HG03135 (cell line): ENCODE data around the gene MACF1.
"Not testable (repeated sequence)": the region's sequence is repeated elsewhere in the genome, so short reads cannot be mapped to it uniquely, and the experiment has no call there.

Experiments
- ATAC-seq: cut with Tn5 transposase; IDR thresholded peaks from one replicate; pipeline ENCODE4 v1.9.1; 2021; ENCODE audit warnings: mild to moderate bottlenecking, moderate library complexity; ENCODE audit not compliant: unreplicated experiment

Gene MACF1

GRCh38 chr1:39204441-39205081 lies at the start of gene MACF1:
TSS of gene MACF1 (plus strand) at chr1:39204695. CDS start at chr1:39205023, 328 bp downstream.
- no peak for ATAC-seq

- ATAC-seq: no peak
Measured at GRCh38 chr1:39157304-39157703, 47.2 kb upstream of the MACF1 start.

GRCh38 chr1:39158327-39159086 lies 46.0 kb upstream of the MACF1 start:
- no peak for ATAC-seq

- no peak for ATAC-seq
Measured at GRCh38 chr1:39159224-39160036, 45.1 kb upstream of the MACF1 start.

GRCh38 chr1:39160703-39161102 lies 43.8 kb upstream of the MACF1 start:
- no peak for ATAC-seq

- ATAC-seq: not testable (repeated sequence)
Measured at GRCh38 chr1:39161811-39162210, 42.7 kb upstream of the MACF1 start.

- no peak for ATAC-seq
Measured at GRCh38 chr1:39163469-39163868, 41.0 kb upstream of the MACF1 start.

- no peak for ATAC-seq
Measured at GRCh38 chr1:39164256-39164655, 40.2 kb upstream of the MACF1 start.

- ATAC-seq: no peak
Measured at GRCh38 chr1:39165049-39165448, 39.4 kb upstream of the MACF1 start.

- ATAC-seq: no peak
Measured at GRCh38 chr1:39165488-39165887, 39.0 kb upstream of the MACF1 start.

GRCh38 chr1:39167632-39168209 lies 36.8 kb upstream of the MACF1 start:
- no peak for ATAC-seq

GRCh38 chr1:39168301-39169080 lies 36.0 kb upstream of the MACF1 start:
- ATAC-seq: no peak

- no peak for ATAC-seq
Measured at GRCh38 chr1:39170731-39171667, 33.5 kb upstream of the MACF1 start.

GRCh38 chr1:39173119-39173994 lies 31.1 kb upstream of the MACF1 start:
- ATAC-seq: no peak

GRCh38 chr1:39173995-39174380 lies 30.5 kb upstream of the MACF1 start:
- no peak for ATAC-seq

- ATAC-seq: no peak
Measured at GRCh38 chr1:39174390-39175081, 30.0 kb upstream of the MACF1 start.

GRCh38 chr1:39177706-39178105 lies 26.8 kb upstream of the MACF1 start:
- ATAC-seq: no peak
